Measurements from ENCODE around the gene PRDM16. TPM values are rescaled to one million over a fixed set of nuclear protein-coding genes. Genes with fewer than 3 reads are reported as not detected.

Gene PRDM16
- total RNA-seq, 1 experiment from 2014 or later: 6.1 TPM

DNA sequence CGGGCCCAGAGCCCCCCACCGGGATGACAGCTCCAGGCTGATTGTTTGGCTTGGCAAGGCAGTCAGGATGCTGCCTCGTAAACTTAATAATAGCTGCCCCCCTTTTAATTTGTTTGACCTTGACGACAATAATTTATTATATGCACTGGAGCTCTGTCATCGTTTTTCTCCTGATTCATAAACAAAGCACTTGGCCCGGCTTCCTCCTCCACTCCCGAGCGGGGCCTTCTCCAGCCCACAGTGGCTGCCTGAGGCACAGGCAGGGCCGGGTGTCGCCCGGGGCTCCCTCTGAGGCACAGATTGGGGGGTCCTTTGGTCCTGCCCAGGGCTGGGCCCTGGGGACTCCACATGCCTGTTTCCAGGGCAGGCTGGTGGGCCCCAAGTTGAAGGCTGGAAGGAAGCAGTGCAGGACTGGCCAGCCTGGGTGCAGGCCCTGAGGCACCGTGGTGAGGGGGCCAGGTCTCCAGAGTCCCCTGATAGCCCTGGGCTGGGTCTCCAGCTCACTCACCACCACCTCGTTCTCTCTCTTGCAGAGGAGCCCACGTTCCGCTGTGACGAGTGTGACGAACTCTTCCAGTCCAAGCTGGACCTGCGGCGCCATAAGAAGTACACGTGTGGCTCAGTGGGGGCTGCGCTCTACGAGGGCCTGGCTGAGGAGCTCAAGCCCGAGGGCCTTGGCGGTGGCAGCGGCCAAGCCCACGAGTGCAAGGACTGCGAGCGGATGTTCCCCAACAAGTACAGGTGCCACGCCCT is 333.4 kb downstream of the PRDM16 start:
- no peaks in the 10 kb centered on the region for H3K9me3 ChIP-seq (ENCODE audit: control insufficient read depth in 1 of 2, insufficient read depth in 1 of 2, low read depth in 1 of 2, low read length in 2 of 2)
- H3K9ac ChIP-seq (ENCODE audit: low read length): no peak overlapping the region
- CTCF ChIA-PET: no interaction called here
- H2AFZ ChIP-seq (ENCODE audit: low read depth, low read length, poor library complexity, severe bottlenecking): no peak overlapping the region
- no peak for DNase-seq (ENCODE audit: low read depth, low spot score)
- RAD21 ChIA-PET (ENCODE audit: low non-redundant PET in 1 of 2, low total read pairs in 2 of 2, uncharacterized antibody in 2 of 2, unreplicated experiment in 2 of 2): no interaction called here
- no peaks in the 10 kb centered on the region for H4K20me1 ChIP-seq (ENCODE audit: insufficient read depth)
- H3K4me2 ChIP-seq (ENCODE audit: low read length): no peak overlapping the region
- H3K36me3 ChIP-seq (ENCODE audit: control insufficient read depth in 1 of 2, insufficient read depth in 2 of 2, low read length in 2 of 2): no peaks in the 10 kb centered on the region
- no peaks in the 10 kb centered on the region for H3K27me3 ChIP-seq (ENCODE audit: insufficient read depth, low read length)
- ATAC-seq: no peak
- TF ChIP-seq SIN3A (IDR thresholded peaks at IDR 0.05; ENCODE audit: low read depth): no peak
- no peak for TF ChIP-seq YY1 (IDR thresholded peaks at IDR 0.05; ENCODE audit: extremely low read depth, insufficient replicate concordance, low read depth, low read length)
- TF ChIP-seq RAD21 (IDR thresholded peaks at IDR 0.05; ENCODE audit: low read depth): no peak
- no peak for TF ChIP-seq EZH2 (IDR thresholded peaks at IDR 0.05)
- TF ChIP-seq, protein P1, sequence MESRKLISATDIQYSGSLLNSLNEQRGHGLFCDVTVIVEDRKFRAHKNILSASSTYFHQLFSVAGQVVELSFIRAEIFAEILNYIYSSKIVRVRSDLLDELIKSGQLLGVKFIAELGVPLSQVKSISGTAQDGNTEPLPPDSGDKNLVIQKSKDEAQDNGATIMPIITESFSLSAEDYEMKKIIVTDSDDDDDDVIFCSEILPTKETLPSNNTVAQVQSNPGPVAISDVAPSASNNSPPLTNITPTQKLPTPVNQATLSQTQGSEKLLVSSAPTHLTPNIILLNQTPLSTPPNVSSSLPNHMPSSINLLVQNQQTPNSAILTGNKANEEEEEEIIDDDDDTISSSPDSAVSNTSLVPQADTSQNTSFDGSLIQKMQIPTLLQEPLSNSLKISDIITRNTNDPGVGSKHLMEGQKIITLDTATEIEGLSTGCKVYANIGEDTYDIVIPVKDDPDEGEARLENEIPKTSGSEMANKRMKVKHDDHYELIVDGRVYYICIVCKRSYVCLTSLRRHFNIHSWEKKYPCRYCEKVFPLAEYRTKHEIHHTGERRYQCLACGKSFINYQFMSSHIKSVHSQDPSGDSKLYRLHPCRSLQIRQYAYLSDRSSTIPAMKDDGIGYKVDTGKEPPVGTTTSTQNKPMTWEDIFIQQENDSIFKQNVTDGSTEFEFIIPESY (IDR thresholded peaks at IDR 0.05; ENCODE audit: extremely low read depth, insufficient replicate concordance, low read length): no peak
- no peak for TF ChIP-seq CBX3 (IDR thresholded peaks at IDR 0.05; ENCODE audit: low read depth)
- TF ChIP-seq POLR2AphosphoS5 (IDR thresholded peaks at IDR 0.05; ENCODE audit: low read depth, low read length): no peak
- no peak for TF ChIP-seq EGR1 (IDR thresholded peaks at IDR 0.05; ENCODE audit: low read depth)
- no peak for TF ChIP-seq TCF7L2 (IDR thresholded peaks at IDR 0.05; ENCODE audit: borderline replicate concordance, extremely low read depth, insufficient read depth, insufficient read length)
- H3K9me2 ChIP-seq (ENCODE audit: insufficient read depth): no peaks in the 10 kb centered on the region
- POLR2A ChIA-PET: no interaction called here
- H3K4me3 ChIP-seq (replicated peaks in 1 of 2; ENCODE audit: low read depth in 1 of 2, low read length in 2 of 2): no peak overlapping the region
- no TSS peak for BruUV-seq (replicated peaks)
- intact Hi-C loops (cut with micrococcal nuclease): no loop called here
- no peaks in the 10 kb centered on the region for H3K4me1 ChIP-seq (ENCODE audit: control insufficient read depth in 1 of 2, insufficient read depth in 2 of 2, low read length in 2 of 2)
- H3K79me2 ChIP-seq (ENCODE audit: insufficient read depth, low read length): no peaks in the 10 kb centered on the region
- no peak overlapping the region for H3K27ac ChIP-seq (ENCODE audit: low read depth, low read length)
